Measurements from ENCODE around the gene ADIRF.
"Not testable (repeated sequence)": the region's sequence is repeated elsewhere in the genome, so short reads cannot be mapped to it uniquely, and the experiment has no call there.

The ADIRF gene

DNA sequence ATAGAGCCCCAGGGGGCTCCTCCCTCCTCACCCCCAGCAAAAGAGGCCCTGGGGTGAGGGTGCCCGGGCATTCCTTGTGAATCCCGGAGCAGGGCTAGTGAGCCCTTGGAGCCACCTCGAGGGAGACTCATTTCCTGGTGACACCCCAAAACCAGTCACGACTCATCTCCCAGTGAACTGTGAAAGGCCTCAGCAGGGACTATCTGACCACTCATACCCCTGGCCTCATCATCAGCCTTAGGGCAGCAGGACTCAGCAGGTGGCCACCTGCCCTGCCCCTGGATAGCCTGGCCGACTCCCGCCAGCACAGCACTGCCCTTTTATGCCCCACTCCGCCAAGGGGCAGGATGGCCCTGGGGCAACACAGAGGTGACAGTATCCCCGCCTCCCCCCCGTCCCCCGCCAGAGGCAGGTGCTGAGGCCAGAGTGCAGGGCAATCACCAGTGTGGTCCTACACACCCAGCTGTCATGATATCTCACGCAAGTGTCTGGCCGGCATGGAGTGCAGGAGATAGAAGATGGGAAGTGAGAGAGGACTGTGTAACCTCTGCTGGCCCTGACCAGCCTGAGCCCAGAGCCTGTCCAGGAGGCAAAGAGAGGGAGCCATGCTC, 6.7 kb upstream of the ADIRF start:
- DNase-seq, result no peak

DNA sequence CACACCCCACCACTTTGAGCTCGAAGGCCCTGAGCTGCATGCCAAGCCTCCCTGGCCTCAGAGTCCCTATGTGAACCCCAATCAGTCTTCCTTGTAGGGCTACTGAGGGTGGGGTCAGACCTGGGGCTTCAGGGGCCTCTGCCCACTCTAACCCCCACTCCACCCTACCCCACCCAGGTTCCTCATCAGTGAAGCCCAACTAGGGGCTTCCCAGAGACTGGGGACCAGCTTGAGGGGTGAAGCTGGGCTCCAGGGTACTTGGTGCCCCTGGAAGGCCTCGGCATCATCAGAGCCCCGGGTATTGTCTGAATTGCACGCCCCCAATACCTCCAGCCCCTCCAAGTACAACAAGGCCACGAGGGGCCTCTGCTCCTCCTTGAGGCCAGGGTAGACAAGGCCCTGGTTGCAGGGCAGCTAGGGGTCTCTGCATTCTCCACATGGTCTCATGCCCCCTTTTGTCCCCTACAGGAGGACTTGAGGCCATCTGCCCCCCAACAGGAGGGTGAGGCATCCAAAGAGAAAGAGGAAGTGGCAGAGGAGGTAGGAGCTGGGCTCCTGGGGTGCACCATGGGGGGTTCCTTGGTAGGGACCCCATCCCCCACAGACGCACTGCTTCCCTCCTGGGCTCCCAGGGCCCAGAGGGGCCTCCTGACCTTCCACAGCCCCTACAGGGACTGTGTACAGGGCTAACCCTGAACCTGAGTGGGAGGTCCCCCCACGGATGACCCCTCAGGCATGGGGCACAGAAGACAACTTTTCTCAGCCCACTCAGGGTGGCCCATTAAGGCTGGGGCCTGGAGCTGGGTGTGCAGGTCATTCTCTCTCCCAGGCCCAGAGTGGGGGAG, 5.9 kb upstream of the ADIRF start:
- no peak for DNase-seq

DNA sequence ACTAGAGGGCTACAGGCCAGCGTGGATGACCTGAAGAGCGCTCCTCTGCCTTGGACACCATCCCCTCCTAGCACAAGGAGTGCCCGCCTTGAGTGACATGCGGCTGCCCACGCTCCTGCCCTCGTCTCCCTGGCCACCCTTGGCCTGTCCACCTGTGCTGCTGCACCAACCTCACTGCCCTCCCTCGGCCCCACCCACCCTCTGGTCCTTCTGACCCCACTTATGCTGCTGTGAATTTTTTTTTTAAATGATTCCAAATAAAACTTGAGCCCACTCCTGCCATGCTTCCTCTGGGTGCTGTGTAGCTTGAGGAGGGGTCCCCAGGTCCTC, 5.3 kb upstream of the ADIRF start:
- DNase-seq, result no peak

DNA sequence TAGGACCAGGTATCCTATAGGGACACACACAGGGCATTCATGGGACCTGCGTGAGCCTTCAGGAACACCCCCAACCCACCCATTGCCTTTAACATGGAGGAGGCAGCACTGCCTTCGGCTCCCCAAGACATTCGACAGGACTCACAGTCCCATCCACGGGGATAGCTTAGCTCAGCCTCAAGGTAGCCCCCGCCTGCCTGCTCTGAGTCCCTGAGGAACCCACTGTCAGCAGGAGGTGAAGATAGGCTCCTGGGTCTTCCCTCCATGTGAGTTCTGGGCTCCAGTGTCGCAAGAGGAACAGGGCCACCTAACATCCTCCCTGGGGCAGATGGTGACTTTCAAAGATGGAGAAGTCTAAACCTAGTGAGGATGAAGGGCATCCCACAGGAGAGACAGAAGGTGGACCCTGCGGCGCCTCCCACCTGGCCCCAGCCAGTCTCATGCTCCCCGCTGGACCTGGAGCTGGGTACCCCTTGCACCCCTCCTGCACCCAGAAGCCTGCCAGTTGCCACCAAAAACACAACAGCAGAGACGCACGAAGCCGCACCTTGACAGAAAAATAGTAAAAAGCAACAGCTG, 4.9 kb upstream of the ADIRF start:
- no peak for DNase-seq

DNA sequence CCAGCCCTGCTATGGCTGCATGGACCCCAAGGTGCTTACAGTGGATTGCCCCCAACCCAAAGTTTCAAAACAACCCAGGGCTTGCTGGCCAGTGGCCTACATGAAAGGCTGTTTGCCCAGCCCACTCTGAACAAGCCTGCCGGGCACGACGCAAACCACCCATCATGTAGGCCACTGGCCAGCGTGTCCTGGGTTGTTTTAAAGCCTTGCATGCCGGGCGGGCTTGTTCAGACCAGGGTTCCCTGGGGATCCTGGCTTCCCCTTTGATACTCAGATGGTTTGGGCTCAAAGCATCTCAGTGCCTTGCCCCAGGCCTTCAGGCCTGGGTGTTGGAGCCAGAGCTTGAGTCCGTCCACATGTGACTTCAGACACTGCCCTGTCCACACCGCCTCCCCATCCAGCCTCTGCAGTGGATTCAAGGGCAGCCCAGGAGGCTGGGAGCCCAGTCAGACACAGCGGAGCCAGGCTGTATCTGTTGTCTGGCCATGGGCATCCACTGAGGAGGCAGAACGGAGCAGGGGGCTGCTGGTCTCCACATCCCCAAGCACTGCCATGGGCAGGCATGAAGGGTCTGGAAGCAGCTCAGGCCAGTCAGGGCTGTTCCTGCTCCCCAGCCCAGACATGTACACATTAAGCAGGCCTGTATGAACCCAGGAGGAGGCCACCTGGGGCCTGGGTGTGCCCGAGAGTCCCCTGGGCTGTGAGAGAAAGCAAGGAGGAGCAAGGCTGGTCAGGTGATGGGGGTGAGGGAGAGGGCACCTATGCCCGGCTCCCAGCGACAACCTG, 4.0 kb upstream of the ADIRF start:
- DNase-seq, result no peak

DNA sequence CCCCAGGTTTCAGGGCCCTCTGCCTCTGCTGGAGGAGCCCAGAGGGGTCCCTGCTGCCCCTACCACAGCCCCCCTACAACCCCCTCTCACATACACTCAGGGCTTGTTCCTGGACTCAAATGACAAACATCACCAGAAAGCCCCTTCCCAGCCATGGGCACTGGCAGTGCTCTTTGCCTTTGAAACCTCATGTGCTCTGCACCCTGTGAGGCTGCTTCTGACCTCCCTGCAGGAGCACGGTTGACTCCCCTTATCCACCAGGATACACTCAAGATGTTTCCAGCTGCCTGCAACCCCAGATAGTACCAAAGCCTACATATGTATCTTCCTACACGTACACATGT, 3.5 kb upstream of the ADIRF start:
- no peak for DNase-seq

DNA sequence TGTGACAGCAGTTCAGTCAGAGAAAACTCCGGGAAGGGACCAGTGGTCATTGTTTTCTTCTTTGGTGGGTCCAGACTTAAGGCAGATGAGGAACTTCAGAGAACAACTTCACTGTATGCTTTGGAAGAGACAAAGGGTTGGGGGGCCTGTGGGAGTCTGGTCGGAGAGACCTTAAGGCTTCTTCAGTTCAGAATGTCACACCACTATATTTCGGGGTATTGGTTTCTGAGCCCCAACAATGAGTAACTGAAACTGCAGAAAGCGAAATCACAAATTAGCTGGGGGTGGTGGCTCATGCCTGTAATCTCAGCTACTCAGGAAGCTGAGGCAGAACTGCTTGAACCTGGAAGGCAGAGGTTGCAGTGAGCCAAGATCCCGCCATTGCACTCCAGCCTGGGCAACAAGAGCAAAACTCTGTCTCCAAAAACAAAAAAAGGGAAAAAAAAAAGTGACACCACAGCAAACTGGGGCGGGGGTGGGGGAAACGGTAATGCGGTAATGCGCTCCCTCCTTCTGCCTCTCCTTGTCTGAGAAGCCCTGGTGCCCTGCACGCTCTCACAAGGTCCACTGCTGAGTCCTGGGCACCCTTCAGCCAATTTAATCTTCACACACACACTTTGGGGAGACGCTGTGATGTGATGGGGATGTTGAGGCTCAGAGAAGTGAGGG, 2.2 kb upstream of the ADIRF start:
- no peak for DNase-seq

DNA sequence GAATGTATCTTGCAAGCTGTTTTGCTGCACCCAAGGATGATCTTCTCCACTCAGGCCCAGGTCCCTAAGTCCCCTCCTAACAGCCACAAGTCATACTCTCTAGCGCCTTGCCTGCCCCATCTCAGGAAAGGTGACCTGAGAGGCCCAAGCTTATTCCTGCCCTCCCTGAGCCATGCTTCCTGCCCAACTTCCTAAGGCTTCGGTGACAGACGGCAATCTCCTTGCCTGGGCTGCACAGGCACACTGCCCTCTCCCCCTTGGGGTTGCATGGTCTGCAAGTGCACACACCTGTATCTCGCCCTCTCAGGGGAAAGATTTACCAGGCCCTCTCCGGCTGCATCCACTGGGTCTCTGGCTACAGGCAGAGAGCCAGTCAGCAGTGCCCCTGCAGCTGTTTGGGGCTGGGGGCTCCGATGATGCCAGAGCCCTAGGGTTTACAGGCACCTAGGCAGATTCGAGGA, 771 bp upstream of the ADIRF start:
- DNase-seq, result no peak

DNA sequence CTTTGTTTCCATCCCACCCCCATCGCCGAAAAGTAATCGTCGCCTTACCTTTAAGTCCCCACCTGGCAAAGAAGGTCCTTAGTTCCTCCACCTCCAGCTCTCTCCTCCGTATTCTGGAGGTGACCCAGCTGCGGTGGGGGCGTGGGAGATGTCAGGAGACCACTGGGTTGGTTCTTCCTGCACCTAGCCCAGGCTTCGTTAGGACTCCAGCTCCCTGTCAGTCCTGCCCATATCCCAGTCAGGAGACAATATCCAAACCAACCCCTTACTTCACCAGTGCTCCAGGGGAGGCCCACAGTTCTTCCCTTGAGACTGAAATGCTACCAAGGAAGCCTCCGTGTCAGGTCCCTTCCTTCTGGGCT, 693 bp downstream of the ADIRF start:
- DNase-seq, result no peak

DNA sequence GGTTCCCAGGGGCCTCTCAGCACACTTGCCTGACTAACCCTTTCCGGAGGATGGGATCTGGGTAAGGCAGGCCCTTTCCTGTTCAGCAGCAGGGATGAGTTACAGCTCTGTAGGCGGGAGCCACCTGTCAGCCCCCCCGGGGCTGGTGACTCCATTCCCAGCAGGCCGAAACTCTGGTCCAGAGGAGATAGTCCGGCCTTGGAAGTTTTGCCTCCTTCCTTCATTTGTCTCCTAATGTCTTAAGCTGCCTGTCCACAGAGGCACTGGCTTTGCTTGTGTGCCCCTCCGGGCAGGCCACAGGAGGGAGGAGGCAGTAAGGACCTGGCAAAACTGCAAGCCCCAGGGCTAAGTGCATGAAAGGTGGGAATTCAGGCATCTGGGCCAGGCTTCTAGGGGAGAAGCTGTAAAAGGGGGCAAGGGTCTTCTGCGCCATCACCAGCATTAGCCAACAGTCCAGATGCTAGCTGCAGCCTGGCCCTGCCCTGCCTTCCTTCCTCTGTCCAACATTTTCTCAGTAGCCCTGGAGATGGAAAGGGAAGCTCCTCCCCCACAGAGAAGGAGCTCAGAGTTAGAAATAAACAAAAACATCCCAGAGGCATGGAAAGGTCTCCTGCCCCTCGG, 1.2 kb downstream of the ADIRF start:
- DNase-seq, result no peak

DNA sequence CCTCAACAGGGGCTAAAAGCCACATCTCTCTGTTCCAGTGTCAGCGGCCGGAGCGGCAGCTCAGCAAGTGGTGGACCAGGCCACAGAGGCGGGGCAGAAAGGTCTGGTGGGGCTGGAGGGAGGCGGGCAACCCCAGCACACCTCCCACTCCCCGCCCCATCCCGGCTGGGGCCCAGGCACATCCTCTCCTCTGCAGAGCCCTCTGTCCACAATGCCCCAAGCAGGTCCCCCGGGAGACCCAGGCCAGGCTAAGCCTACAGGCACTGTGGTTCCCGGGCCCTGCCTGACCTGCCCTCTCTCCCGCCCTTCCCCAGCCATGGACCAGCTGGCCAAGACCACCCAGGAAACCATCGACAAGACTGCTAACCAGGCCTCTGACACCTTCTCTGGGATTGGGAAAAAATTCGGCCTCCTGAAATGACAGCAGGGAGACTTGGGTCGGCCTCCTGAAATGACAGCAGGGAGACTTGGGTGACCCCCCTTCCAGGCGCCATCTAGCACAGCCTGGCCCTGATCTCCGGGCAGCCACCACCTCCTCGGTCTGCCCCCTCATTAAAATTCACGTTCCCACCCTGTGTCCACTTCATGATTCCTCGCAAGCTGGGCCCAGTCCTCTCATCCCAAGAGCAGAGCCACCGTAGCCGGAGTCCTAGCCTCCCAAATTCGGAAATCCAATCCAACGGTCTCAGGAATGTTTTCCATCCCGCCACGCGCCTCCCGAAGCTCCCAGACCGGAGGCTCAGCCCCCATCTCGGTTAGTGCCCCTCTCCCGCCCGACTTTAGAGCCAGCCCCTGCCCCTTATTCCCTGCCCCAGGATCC, 2.1 kb downstream of the ADIRF start:
- no peak for DNase-seq

DNA sequence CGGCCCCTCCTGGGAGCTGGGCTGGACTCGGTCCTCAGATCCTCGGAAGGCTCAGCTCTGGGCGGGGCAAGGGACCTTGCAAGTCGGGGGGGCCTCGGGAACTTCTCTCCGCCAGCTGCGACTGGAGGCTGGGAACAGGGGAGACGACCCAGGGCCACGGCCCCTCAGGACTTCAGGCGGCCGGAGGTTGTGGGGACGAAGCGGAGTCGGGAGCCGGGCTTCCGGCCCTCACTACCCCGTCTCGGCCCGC, 2.6 kb downstream of the ADIRF start:
- no peak for DNase-seq

DNA sequence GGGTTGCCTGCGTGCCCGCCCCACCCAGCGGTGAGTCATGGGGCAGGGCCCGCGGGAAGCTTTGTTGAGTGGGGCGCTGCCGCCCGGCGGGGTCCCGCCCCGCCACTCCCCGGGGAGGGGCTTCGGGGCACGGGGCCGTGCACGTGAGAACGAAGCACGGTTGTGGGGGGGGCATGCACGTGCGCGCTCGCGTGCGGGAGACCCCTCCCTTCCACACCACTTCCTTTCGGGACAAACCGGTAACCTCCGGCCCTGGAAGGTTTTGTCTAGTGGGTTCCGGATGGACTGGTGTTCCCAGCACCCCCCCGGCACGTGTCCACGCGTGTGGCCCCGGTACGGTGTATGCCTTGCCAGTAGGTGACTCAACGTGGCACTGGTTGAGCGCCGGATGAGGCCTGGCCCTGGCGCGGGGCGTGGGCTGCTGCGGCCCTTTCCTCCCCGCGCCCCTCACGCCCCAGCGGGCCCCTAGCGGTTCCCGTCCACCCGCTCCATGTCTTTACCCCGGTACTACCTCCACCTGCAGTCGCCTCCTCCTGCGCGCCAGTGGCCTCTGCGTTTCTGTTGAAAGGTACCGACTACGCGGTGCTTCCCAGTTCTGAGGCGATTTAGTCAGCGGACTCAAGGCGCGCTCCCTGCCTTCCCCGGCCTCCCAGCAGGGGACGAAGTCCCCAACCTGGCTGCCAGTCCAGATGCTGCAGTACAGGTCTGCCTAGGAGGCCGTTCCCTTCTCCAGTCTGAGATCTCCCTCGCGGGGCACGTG, 3.1 kb downstream of the ADIRF start:
- DNase-seq, result no peak

DNA sequence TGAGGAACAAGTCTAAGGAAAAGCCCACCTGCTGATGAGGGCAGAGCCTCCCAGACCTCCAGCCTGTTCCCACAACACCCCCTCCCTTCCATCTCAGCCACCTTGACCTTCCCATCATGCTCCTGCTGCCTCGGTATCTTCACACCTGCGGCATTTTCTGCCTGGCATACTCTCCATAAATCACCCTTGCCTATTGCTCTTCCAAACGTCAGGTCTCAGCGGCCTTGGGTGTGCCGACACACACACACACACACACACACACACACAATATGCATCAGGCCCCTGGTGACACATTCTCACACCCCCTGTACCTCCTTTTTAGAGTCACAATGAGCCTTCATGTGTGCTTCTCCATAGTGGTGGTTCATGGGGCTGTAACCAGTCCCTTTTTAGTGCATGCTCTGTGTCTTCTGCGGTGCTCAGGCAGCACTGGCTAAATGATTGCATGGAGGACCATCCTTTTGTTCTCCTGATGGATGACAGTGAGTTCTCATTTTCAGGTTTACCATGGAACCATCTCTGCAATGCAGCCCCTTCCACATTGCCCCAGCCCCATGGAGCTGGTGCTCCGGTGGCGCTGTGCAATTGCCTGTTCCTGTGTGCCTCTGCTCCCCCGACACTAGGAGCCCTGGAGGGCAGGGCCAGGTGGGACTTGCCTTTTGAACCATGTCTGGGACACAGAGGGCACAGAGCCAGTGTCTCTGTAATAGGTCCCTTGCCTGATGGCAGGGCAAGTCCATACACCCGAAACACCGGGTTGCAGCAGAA, 4.5 kb downstream of the ADIRF start:
- DNase-seq, result no peak

DNA sequence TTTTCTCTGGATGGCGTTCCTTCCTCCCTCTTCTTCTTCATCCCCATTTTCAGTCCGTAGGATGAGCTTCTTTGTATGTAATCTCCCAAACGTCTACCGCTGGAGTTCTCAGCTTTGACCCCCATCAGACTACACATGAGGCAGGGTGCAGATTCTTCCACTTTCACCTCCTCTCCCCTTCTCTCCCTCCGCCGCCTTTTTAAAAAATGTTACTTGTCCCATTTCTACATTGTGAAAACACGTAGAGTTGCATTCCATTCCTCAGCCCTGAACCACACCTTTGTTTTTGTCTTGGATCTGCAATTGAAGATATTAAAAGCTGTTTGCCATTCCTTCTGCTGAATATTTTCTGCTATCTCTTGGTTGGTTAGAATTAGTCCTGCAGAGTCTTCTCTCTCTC, 6.2 kb downstream of the ADIRF start:
- DNase-seq, result no peak

DNA sequence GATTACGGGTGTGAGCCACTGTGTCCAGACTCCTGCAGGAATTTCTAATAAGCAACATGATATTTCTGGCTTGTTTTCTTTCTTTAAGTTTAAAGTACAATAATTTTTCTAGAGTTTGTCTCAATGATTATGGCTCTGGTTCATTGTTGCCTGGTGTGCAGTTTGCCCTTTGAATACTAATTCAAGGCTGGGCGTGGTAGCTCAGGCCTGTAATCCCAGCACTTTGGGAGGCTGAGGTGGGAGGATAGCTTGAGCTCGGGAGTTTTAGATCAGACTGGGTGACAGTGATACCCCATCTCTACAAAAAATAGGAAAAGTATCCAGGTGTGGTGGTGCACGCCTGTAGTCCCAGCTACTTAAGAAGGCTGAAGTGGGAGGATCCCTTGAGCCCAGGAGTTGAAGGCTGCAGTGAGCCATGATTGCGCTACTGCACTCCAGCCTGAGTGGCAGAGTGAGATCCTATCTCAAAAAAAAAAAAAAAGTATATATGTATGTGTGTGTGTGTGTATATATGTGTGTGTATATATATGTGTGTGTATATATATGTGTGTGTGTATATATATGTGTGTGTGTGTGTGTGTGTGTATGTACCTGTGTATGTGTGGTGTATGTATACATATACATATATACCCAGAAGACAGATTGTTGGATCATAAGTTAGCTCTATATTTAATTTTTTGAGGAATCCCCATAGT, 8.2 kb downstream of the ADIRF start:
- no peak for DNase-seq

DNA sequence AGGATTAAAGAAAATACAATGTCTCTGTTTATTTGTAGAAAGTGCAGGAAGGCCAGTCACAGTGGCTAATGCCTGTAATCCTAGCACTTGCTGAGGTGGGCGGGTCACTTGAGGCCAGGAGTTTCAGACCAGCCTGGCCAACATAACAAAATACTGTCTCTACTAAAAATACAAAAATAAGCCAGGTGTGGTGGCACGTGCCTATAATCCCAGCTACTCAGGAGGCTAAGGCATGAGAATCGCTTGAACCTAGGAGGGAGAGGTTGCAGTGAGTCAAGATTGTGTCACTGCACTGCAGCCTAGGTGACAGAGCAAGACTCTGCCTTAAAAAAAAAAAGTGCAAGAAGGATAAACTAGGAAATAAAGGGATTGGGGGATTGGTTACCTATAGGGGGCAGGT, 10.2 kb downstream of the ADIRF start:
- not testable (repeated sequence) for DNase-seq

DNA sequence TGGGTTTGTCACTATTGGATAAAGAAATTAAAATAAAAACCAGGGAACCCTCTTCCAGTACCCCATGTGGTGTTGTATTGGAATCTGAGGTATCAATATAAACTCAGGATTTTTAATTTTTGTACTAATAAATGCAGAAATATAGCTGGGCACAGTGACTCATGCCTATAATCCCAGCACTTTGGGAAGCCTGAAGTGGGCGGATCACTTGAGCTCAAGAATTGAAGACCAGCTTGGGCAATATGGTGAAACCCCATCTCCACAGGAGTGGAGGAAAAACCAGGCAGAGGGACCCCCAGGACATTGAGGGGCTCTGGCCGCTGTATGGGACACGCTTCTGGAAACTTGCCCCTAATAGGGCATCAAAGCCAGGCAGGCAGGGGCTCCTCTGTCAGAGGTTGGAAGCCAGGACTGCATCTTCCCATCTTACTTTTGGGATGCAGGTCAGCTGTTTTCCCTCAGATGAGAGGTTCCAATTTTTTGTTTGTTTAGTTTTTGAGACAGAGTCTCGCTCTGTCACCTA, 11.1 kb downstream of the ADIRF start:
- DNase-seq, result no peak

DNA sequence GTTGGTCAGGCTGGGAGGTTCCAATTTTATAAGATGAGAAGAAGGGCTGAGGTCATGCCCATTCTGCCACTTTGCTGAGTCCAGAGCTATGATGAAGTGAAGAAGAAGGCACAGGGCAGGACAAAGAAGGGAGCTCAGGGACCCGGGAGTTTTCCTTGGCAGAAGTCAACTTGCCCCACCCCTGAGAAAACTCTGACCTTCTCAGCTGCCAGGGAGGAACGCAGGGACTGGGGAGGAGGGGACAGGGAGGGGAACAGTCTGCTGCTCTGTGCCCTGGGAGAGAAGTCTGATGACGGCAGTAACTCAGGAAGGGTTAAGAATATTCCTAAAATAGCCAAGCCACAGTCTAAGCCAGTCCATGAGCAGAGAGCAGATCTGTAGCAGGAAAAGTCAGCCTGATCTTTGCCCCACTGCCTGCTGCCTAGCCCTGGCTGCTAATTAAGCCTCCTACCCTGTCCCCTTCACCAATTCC, 11.7 kb downstream of the ADIRF start:
- no peak for DNase-seq

DNA sequence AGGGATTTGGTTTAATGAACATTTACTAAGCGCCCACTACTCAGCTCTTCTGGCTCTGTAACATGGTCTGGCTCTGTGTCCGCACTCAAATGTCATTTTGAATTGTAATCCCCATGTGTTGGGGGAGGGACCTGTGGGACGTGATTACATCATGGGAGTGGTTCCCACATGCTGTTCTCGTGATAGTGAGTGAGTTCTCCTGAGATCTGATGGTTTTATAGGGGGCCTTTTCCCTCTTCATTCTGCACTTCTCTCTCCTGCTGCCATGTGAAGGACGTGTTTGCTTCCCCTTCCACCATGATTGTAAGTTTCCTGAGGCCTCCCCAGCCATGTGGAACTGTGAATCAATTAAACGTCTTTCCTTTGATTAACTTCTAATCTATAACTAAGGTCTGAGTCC, 12.7 kb downstream of the ADIRF start:
- DNase-seq, result not testable (repeated sequence)
